Mammary epithelial cell (primary cell): ENCODE results near the gene GALNTL6.

ENCODE experiments used
- CTCF ChIP-seq, 2 donors: IDR thresholded peaks in 1 of 2; conservative IDR thresholded peaks in 1 of 2; 2 replicates each; pipeline ENCODE4 v1.5.1; 2011 to 2012; ENCODE audit warnings: inconsistent platforms in 2 of 2, low read length in 2 of 2, mild to moderate bottlenecking in 2 of 2, control low read depth in 1 of 2, low read depth in 1 of 2; ENCODE audit not compliant: insufficient read depth in 1 of 2; ENCODE audit errors: extremely low read depth in 1 of 2
- EZH2 ChIP-seq: IDR thresholded peaks from 2 replicates; pipeline ENCODE4 v1.6.1; 2012; ENCODE audit warnings: low read length, inconsistent platforms, borderline replicate concordance

- TF ChIP-seq EZH2 (no peak), CTCF (conservative IDR thresholded peaks at IDR 0.05 in 1 of 2, IDR thresholded peaks at IDR 0.05 in 1 of 2; ENCODE audit: extremely low read depth in 1 of 2, insufficient read depth in 1 of 2, low read depth in 1 of 2, low read length in 2 of 2) (no peak)
Observed at GRCh38 chr4:172826861-172827260, 1013.7 kb downstream of the GALNTL6 start.
